GM23338 (cell line): Measurements from ENCODE around the gene HSPA1A. TPM values are rescaled to one million over a fixed set of nuclear protein-coding genes. Genes with fewer than 3 reads are reported as not detected.

Experiments used
- CREB1 ChIP-seq: fragments of 250-450 bp; sonication (Bioruptor Pico); IDR thresholded peaks from 2 replicates; pipeline ENCODE4 v1.5.0; 2020; ENCODE audit warnings: low read depth, mild to moderate bottlenecking, moderate library complexity
- EZH2 ChIP-seq: fragments of 200-600 bp; sonication (generic); IDR thresholded peaks from one replicate; pipeline ENCODE4 v1.8.0; 2017; ENCODE audit warnings: antibody characterized with exemption, mild to moderate bottlenecking, low read depth; ENCODE audit not compliant: unreplicated experiment
- EZH2phosphoT487 ChIP-seq: fragments of 200-600 bp; sonication (generic); IDR thresholded peaks from one replicate; pipeline ENCODE4 v1.8.1; 2018; ENCODE audit warnings: antibody characterized with exemption; ENCODE audit not compliant: unreplicated experiment
- JUNB ChIP-seq: IDR thresholded peaks from one replicate; pipeline ENCODE4 v1.6.1; 2016; ENCODE audit warnings: antibody characterized with exemption; ENCODE audit not compliant: unreplicated experiment
- POLR2AphosphoS5 ChIP-seq: IDR thresholded peaks from 2 replicates; pipeline ENCODE4 v1.6.1; 2016; ENCODE audit warnings: antibody characterized with exemption, low read depth
- REST ChIP-seq: IDR thresholded peaks from one replicate; pipeline ENCODE4 v1.6.1; 2018; ENCODE audit warnings: antibody characterized with exemption; ENCODE audit not compliant: unreplicated experiment
- STAT1 ChIP-seq: IDR thresholded peaks from one replicate; pipeline ENCODE4 v1.6.1; 2016; ENCODE audit warnings: antibody characterized with exemption; ENCODE audit not compliant: unreplicated experiment
- ZNF462 ChIP-seq: fragments of 250-450 bp; sonication (Bioruptor Pico); IDR thresholded peaks from 2 replicates; pipeline ENCODE4 v1.5.0; 2020; ENCODE audit warnings: mild to moderate bottlenecking, moderate library complexity
- polyA plus RNA-seq: library from polyadenylated mRNA; unstranded; fragments of >200 nt; fragmentation: Nextera tagmentation; extraction: Ambion mirVana; gene quantifications from 2 replicates; pipeline ENCODE4 v1.2.1, GENCODE V29; 2016
- total RNA-seq: library from RNA; depleted of rRNA; stranded (reverse); fragments of >200 nt; shearing (Covaris generic); gene quantifications from 2 replicates; pipeline ENCODE4 v1.2.3, GENCODE V29; 2014

The HSPA1A gene
- total and polyA plus RNA-seq, 2 experiments from 2014 or later = 36.1 to 57.1 TPM

GRCh38 chr6:31850765-31851484 is 35.6 kb downstream of the HSPA1A start (continued):
- TF ChIP-seq ZNF462 (CRISPR knock-in tag) (no peak), EZH2 (no peak), EZH2phosphoT487 (no peak), STAT1 (no peak), JUNB (no peak), REST (no peak), POLR2AphosphoS5 (no peak), CREB1 (no peak)
